A549 (cell line): ENCODE measurements around the gene FOS.

Experiments used
- CHD4 ChIP-seq: fragments of 200-600 bp; sonication (generic); IDR thresholded peaks from 2 replicates; pipeline ENCODE4 v1.6.1; 2016; ENCODE audit warnings: antibody characterized with exemption, mild to moderate bottlenecking, borderline replicate concordance
- EP300 ChIP-seq, 2 experiments: fragments of >200 bp; sonication (Bioruptor Twin); formaldehyde crosslinking; IDR thresholded peaks; 2 replicates in 1 of 2; 3 replicates in 1 of 2; pipeline ENCODE4 v1.6.1; 2016 to 2017
- GATA3 ChIP-seq: IDR thresholded peaks from 2 replicates; pipeline ENCODE4 v1.6.1; 2012; ENCODE audit warnings: borderline replicate concordance
- POLR2A ChIP-seq: IDR thresholded peaks from 2 replicates; pipeline ENCODE4 v1.6.1; 2012; ENCODE audit warnings: mild to moderate bottlenecking, low read length
- USF2 ChIP-seq: fragments of 450-650 bp; IDR thresholded peaks from 2 replicates; pipeline ENCODE4 v1.6.1; 2014; ENCODE audit warnings: antibody characterized with exemption
- TF ChIP-seq, protein P1 (sequence below): IDR thresholded peaks from 2 replicates; pipeline ENCODE4 v1.6.1; 2012
- TF ChIP-seq, protein P2 (sequence below): fragments of >200 bp; sonication (Bioruptor Twin); formaldehyde crosslinking; IDR thresholded peaks from 3 replicates; pipeline ENCODE4 v1.5.1; 2016

GRCh38 chr14:75289840-75290388 lies 11.3 kb downstream of the FOS start:
- TF ChIP-seq USF2 = no peak
- TF ChIP-seq, protein P1, sequence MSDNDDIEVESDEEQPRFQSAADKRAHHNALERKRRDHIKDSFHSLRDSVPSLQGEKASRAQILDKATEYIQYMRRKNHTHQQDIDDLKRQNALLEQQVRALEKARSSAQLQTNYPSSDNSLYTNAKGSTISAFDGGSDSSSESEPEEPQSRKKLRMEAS = no peak
- no peak for TF ChIP-seq GATA3
- no peak for TF ChIP-seq POLR2A
- TF ChIP-seq EP300 (IDR thresholded peaks at IDR 0.05) = no peak
- TF ChIP-seq, protein P2, sequence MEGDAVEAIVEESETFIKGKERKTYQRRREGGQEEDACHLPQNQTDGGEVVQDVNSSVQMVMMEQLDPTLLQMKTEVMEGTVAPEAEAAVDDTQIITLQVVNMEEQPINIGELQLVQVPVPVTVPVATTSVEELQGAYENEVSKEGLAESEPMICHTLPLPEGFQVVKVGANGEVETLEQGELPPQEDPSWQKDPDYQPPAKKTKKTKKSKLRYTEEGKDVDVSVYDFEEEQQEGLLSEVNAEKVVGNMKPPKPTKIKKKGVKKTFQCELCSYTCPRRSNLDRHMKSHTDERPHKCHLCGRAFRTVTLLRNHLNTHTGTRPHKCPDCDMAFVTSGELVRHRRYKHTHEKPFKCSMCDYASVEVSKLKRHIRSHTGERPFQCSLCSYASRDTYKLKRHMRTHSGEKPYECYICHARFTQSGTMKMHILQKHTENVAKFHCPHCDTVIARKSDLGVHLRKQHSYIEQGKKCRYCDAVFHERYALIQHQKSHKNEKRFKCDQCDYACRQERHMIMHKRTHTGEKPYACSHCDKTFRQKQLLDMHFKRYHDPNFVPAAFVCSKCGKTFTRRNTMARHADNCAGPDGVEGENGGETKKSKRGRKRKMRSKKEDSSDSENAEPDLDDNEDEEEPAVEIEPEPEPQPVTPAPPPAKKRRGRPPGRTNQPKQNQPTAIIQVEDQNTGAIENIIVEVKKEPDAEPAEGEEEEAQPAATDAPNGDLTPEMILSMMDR = no peak
- TF ChIP-seq CHD4 = no peak
